OCI-LY1 (cell line): ENCODE measurements around the gene SLC2A4.

ENCODE experiments used
- EZH2 ChIP-seq: fragments of 200-600 bp; sonication (generic), shearing (Covaris generic); IDR thresholded peaks from 2 replicates; pipeline ENCODE4 v1.8.0; 2017; ENCODE audit warnings: borderline replicate concordance, mixed run types, mild to moderate bottlenecking, antibody characterized with exemption, low read length, moderate library complexity, mixed read lengths
- TF ChIP-seq, protein P1 (sequence below): fragments of 200-600 bp; sonication (generic), shearing (Covaris generic); IDR thresholded peaks from 2 replicates; pipeline ENCODE4 v1.5.1; 2017; ENCODE audit warnings: mild to moderate bottlenecking, antibody characterized with exemption, low read length, moderate library complexity, mixed read lengths

GRCh38 chr17:7238420-7239090 is 43.0 kb upstream of the SLC2A4 start:
- TF ChIP-seq, protein P1, sequence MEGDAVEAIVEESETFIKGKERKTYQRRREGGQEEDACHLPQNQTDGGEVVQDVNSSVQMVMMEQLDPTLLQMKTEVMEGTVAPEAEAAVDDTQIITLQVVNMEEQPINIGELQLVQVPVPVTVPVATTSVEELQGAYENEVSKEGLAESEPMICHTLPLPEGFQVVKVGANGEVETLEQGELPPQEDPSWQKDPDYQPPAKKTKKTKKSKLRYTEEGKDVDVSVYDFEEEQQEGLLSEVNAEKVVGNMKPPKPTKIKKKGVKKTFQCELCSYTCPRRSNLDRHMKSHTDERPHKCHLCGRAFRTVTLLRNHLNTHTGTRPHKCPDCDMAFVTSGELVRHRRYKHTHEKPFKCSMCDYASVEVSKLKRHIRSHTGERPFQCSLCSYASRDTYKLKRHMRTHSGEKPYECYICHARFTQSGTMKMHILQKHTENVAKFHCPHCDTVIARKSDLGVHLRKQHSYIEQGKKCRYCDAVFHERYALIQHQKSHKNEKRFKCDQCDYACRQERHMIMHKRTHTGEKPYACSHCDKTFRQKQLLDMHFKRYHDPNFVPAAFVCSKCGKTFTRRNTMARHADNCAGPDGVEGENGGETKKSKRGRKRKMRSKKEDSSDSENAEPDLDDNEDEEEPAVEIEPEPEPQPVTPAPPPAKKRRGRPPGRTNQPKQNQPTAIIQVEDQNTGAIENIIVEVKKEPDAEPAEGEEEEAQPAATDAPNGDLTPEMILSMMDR = no peak
- no peak for TF ChIP-seq EZH2
